Measurements from ENCODE around the gene ZNF485.

GRCh38 chr10:43628956-43629355 is 22.7 kb downstream of the ZNF485 start:
- TF ChIP-seq CTCF (IDR thresholded peaks at IDR 0.05): no peak
- no peak for TF ChIP-seq POLR2A (IDR thresholded peaks at IDR 0.05)

Measured in ovary (tissue), 3 donors.